ENCODE data around the gene CAMSAP1.
A peak's percentile ranks its signal among the peaks of the same experiment; 100 is the strongest.

The CAMSAP1 gene

GRCh38 chr9:135939351-135940265, 32.3 kb upstream of the CAMSAP1 start:
- Histone ChIP-seq H3K4me3 (ENCODE audit: control insufficient read depth in 1 of 7, extremely low read depth in 1 of 7, insufficient read depth in 4 of 7, low read depth in 2 of 7, low read length in 6 of 7) (no peak overlapping the region), H3K27ac (ENCODE audit: insufficient read depth in 1 of 2, low read depth in 1 of 2, low read length in 2 of 2, poor library complexity in 1 of 2, severe bottlenecking in 2 of 2) (no peak overlapping the region), H3K9me3 (ENCODE audit: control extremely low read depth in 1 of 5, control insufficient read depth in 4 of 5, insufficient read depth in 2 of 5, low read depth in 1 of 5, low read length in 4 of 5) (peaks cover 0 to 5% (median 2%) of the 10 kb centered on the region in 5 experiments), H3K4me1 (ENCODE audit: control extremely low read depth in 1 of 4, control insufficient read depth in 4 of 4, insufficient read depth in 4 of 4, low read length in 3 of 4) (no peaks in the 10 kb centered on the region), H3K36me3 (ENCODE audit: control insufficient read depth in 4 of 4, insufficient read depth in 4 of 4, low read length in 3 of 4) (peaks cover 17 to 68% (median 62%) of the 10 kb centered on the region in 4 experiments), H3K27me3 (replicated peaks in 2 of 5; ENCODE audit: control insufficient read depth in 4 of 5, insufficient read depth in 5 of 5, low read length in 4 of 5) (no peaks in the 10 kb centered on the region)
- WGBS (ENCODE audit: insufficient coverage) = 97% methylated on average over 32 of the region's 33 CpGs
- POLR2A ChIA-PET = no interaction called here
- CTCF ChIA-PET = no interaction called here
- peak; percentile 38 to 79 (median 76) for DNase-seq

GRCh38 chr9:135937521-135938489, 30.5 kb upstream of the CAMSAP1 start:
- no peak for DNase-seq
- Histone ChIP-seq H3K9me3 (ENCODE audit: control extremely low read depth in 1 of 5, control insufficient read depth in 4 of 5, insufficient read depth in 2 of 5, low read depth in 1 of 5, low read length in 4 of 5) (peaks cover 0 to 5% (median 2%) of the 10 kb centered on the region in 5 experiments), H3K36me3 (ENCODE audit: control insufficient read depth in 4 of 4, insufficient read depth in 4 of 4, low read length in 3 of 4) (peaks cover 11 to 74% (median 61%) of the 10 kb centered on the region in 4 experiments), H3K27ac (ENCODE audit: insufficient read depth in 1 of 2, low read depth in 1 of 2, low read length in 2 of 2, poor library complexity in 1 of 2, severe bottlenecking in 2 of 2) (no peak overlapping the region), H3K4me3 (ENCODE audit: control insufficient read depth in 1 of 7, extremely low read depth in 1 of 7, insufficient read depth in 4 of 7, low read depth in 2 of 7, low read length in 6 of 7) (no peak overlapping the region), H3K27me3 (replicated peaks in 2 of 5; ENCODE audit: control insufficient read depth in 4 of 5, insufficient read depth in 5 of 5, low read length in 4 of 5) (no peaks in the 10 kb centered on the region), H3K4me1 (ENCODE audit: control extremely low read depth in 1 of 4, control insufficient read depth in 4 of 4, insufficient read depth in 4 of 4, low read length in 3 of 4) (no peaks in the 10 kb centered on the region)
- ChIA-PET CTCF (no interaction called here), POLR2A (no interaction called here)
- 93% methylated on average over 37 of the region's 44 CpGs for WGBS (ENCODE audit: insufficient coverage)

GRCh38 chr9:135933114-135933513, 25.8 kb upstream of the CAMSAP1 start:
- ChIA-PET POLR2A (no interaction called here), CTCF (no interaction called here)
- H3K9me3 ChIP-seq (ENCODE audit: control extremely low read depth in 1 of 5, control insufficient read depth in 4 of 5, insufficient read depth in 2 of 5, low read depth in 1 of 5, low read length in 4 of 5) = peaks cover 0 to 4% (median 2%) of the 10 kb centered on the region in 5 experiments
- H3K27ac ChIP-seq (ENCODE audit: insufficient read depth in 1 of 2, low read depth in 1 of 2, low read length in 2 of 2, poor library complexity in 1 of 2, severe bottlenecking in 2 of 2) = no peak overlapping the region
- WGBS (ENCODE audit: insufficient coverage) = 97% methylated on average over 12 of the region's 13 CpGs
- DNase-seq = no peak
- H3K4me1 ChIP-seq (ENCODE audit: control extremely low read depth in 1 of 4, control insufficient read depth in 4 of 4, insufficient read depth in 4 of 4, low read length in 3 of 4) = no peaks in the 10 kb centered on the region
- no peaks in the 10 kb centered on the region for H3K27me3 ChIP-seq (replicated peaks in 2 of 5; ENCODE audit: control insufficient read depth in 4 of 5, insufficient read depth in 5 of 5, low read length in 4 of 5)
- H3K4me3 ChIP-seq (ENCODE audit: control insufficient read depth in 1 of 7, extremely low read depth in 1 of 7, insufficient read depth in 4 of 7, low read depth in 2 of 7, low read length in 6 of 7) = no peak overlapping the region
- peaks cover 4 to 65% (median 52%) of the 10 kb centered on the region in 4 experiments for H3K36me3 ChIP-seq (ENCODE audit: control insufficient read depth in 4 of 4, insufficient read depth in 4 of 4, low read length in 3 of 4)

GRCh38 chr9:135932656-135933055, 25.3 kb upstream of the CAMSAP1 start:
- Histone ChIP-seq H3K9me3 (ENCODE audit: control extremely low read depth in 1 of 5, control insufficient read depth in 4 of 5, insufficient read depth in 2 of 5, low read depth in 1 of 5, low read length in 4 of 5) (peaks cover 0 to 4% (median 2%) of the 10 kb centered on the region in 5 experiments), H3K4me3 (ENCODE audit: control insufficient read depth in 1 of 7, extremely low read depth in 1 of 7, insufficient read depth in 4 of 7, low read depth in 2 of 7, low read length in 6 of 7) (no peak overlapping the region), H3K4me1 (ENCODE audit: control extremely low read depth in 1 of 4, control insufficient read depth in 4 of 4, insufficient read depth in 4 of 4, low read length in 3 of 4) (peaks cover 0 to 4% (median 3%) of the 10 kb centered on the region in 4 experiments), H3K27ac (ENCODE audit: insufficient read depth in 1 of 2, low read depth in 1 of 2, low read length in 2 of 2, poor library complexity in 1 of 2, severe bottlenecking in 2 of 2) (no peak overlapping the region), H3K27me3 (replicated peaks in 2 of 5; ENCODE audit: control insufficient read depth in 4 of 5, insufficient read depth in 5 of 5, low read length in 4 of 5) (no peaks in the 10 kb centered on the region), H3K36me3 (ENCODE audit: control insufficient read depth in 4 of 4, insufficient read depth in 4 of 4, low read length in 3 of 4) (peaks cover 4 to 61% (median 49%) of the 10 kb centered on the region in 4 experiments)
- DNase-seq = no peak
- ChIA-PET CTCF (no interaction called here), POLR2A (no interaction called here)
- 98% methylated on average over 17 of the region's 18 CpGs for WGBS (ENCODE audit: insufficient coverage)

GRCh38 chr9:135931349-135931820, 24.0 kb upstream of the CAMSAP1 start:
- WGBS (ENCODE audit: insufficient coverage) = 89% methylated on average over 22 of the region's 31 CpGs
- H3K4me3 ChIP-seq (ENCODE audit: control insufficient read depth in 1 of 7, extremely low read depth in 1 of 7, insufficient read depth in 4 of 7, low read depth in 2 of 7, low read length in 6 of 7) = no peak overlapping the region

GRCh38 chr9:135930446-135931345, 23.4 kb upstream of the CAMSAP1 start:
- Histone ChIP-seq H3K4me3 (ENCODE audit: control insufficient read depth in 1 of 7, extremely low read depth in 1 of 7, insufficient read depth in 4 of 7, low read depth in 2 of 7, low read length in 6 of 7) (no peak overlapping the region), H3K27me3 (replicated peaks in 2 of 5; ENCODE audit: control insufficient read depth in 4 of 5, insufficient read depth in 5 of 5, low read length in 4 of 5) (no peaks in the 10 kb centered on the region), H3K27ac (ENCODE audit: insufficient read depth in 1 of 2, low read depth in 1 of 2, low read length in 2 of 2, poor library complexity in 1 of 2, severe bottlenecking in 2 of 2) (no peak overlapping the region), H3K4me1 (ENCODE audit: control extremely low read depth in 1 of 4, control insufficient read depth in 4 of 4, insufficient read depth in 4 of 4, low read length in 3 of 4) (peaks cover 0 to 20% (median 19%) of the 10 kb centered on the region in 4 experiments), H3K36me3 (ENCODE audit: control insufficient read depth in 4 of 4, insufficient read depth in 4 of 4, low read length in 3 of 4) (peaks cover 0 to 44% (median 35%) of the 10 kb centered on the region in 4 experiments), H3K9me3 (ENCODE audit: control extremely low read depth in 1 of 5, control insufficient read depth in 4 of 5, insufficient read depth in 2 of 5, low read depth in 1 of 5, low read length in 4 of 5) (no peaks in the 10 kb centered on the region)
- POLR2A ChIA-PET = no interaction called here
- CTCF ChIA-PET = no interaction called here
- no peak for DNase-seq
- WGBS (ENCODE audit: insufficient coverage) = 97% methylated on average over 29 of the region's 33 CpGs

More at GRCh38 chr9:135931349-135931820, 24.0 kb upstream of the CAMSAP1 start:
- no peak overlapping the region for H3K27ac ChIP-seq (ENCODE audit: insufficient read depth in 1 of 2, low read depth in 1 of 2, low read length in 2 of 2, poor library complexity in 1 of 2, severe bottlenecking in 2 of 2)
- no peaks in the 10 kb centered on the region for H3K9me3 ChIP-seq (ENCODE audit: control extremely low read depth in 1 of 5, control insufficient read depth in 4 of 5, insufficient read depth in 2 of 5, low read depth in 1 of 5, low read length in 4 of 5)
- DNase-seq = no peak
- peaks cover 0 to 17% (median 16%) of the 10 kb centered on the region in 4 experiments for H3K4me1 ChIP-seq (ENCODE audit: control extremely low read depth in 1 of 4, control insufficient read depth in 4 of 4, insufficient read depth in 4 of 4, low read length in 3 of 4)
- CTCF ChIA-PET = no interaction called here
- peaks cover 0 to 49% (median 39%) of the 10 kb centered on the region in 4 experiments for H3K36me3 ChIP-seq (ENCODE audit: control insufficient read depth in 4 of 4, insufficient read depth in 4 of 4, low read length in 3 of 4)
- POLR2A ChIA-PET = no interaction called here
- no peaks in the 10 kb centered on the region for H3K27me3 ChIP-seq (replicated peaks in 2 of 5; ENCODE audit: control insufficient read depth in 4 of 5, insufficient read depth in 5 of 5, low read length in 4 of 5)

Data from common myeloid progenitor, CD34-positive (primary cell).